HuH-7 (cell line): Measurements from ENCODE around the gene HINT1.
"Not testable (repeated sequence)": the region's sequence is repeated elsewhere in the genome, so short reads cannot be mapped to it uniquely, and the experiment has no call there.

Experiments
- DNase-seq: peaks from one replicate; pipeline ENCODE4 v3.0.0; 2011; ENCODE audit warnings: low spot score

HINT1 gene

DNA sequence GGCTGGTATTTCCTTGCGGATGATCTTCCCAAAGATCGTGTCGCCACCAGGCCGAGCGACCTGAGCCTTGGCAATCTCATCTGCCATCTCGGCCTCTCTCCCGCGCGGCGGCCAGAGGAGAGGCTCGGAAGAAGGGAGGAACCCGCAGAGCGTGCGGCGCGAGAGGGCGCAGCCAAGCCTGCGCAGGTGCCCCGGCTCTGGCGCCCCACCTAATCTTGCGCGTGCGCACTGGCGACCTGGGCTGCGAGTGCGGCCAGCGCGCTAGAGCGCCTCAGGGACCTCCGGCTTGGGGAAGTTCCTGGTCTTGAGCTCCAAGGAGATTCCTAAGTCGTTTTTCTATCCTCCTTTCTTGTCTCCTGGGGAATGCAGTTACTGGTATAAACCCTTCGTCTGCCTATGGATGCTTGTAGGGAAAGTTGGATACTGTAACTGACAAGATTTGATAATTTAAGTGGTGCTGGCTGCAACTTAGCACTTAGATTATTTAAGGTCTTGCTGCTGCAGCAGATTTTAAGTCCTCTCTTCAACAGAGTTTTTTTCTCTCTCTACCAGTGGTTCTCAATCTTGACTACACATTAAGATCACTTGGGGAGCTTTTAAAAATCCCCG, at the start of gene HINT1:
HINT1 (minus strand) TSS at position 138 of the 609 bp plus-strand sequence; CDS start at position 87, 51 bp downstream.
- peak; percentile 90 for DNase-seq

DNA sequence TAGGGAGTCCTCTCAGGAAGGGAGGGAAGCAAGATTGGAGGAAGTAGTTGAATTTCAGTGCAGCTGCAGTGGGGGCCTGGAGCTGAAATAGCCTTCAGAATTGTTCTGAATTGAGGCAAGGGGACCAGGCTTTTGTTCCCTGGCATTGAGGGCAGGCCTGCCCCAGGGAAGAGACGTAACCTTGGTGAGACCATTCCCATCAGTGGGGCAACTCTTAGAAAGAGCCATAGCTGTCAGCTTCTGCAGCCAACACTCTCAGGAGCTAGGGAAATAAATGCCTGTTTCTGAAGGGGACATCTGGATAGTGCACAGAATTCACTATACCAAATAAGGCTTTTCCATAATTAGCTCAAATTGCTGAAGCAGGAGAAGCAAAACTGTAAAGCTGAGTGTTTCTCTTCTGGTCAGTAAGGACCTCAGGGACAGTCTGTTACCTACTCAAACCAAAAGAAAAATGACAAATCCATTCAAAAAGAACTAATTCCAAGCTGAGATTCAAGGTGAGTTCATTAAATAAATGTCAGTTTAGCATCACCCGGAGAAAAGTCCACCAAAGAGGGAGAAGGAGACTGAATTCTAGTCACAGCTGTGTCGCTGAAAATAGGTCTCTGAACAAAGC, 49.7 kb upstream of the HINT1 start:
- DNase-seq = no peak

DNA sequence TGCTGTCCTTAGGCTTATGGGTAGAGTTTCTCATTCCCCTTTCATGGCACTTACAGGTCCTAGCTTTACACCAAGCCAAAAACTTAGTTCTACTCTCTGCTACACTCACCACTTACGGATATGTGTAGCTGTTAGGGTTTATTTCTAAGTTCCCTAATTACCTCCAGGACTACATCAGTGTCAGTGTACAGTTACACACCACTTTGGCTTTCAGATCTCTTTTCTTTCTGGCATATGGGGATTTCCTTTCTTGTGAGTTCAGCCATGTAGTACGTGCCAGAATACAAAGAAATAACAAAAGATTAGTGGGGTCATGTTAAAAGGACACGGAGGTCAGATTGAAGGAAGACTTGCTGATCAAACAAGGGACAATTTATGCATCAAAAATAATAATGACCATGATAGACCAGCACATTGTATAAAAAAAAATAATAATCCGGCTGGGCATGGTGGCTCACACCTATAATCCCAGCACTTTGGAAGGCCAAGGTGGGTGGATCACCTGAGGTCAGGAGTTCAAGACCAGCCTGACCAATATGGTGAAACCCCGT, 47.5 kb upstream of the HINT1 start:
- no peak for DNase-seq

DNA sequence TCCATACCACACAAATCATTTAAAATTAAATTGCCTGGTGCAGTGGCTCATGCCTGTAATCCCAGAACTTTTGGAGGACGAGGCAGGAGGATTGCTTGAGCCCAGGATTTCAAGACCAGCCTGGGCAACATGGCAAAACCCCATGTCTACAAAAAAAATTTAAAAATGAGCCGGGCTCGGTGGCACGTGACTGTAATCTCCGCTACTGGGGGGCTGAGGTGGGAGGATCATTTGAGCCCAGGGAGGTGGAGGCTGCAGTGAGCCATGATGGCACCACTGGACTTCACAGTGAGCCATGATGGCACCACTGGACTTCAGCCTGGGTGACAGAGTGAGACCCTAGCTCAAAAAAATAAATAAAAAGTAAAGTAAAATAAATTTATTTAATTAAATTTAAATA, 46.6 kb upstream of the HINT1 start:
- no peak for DNase-seq

DNA sequence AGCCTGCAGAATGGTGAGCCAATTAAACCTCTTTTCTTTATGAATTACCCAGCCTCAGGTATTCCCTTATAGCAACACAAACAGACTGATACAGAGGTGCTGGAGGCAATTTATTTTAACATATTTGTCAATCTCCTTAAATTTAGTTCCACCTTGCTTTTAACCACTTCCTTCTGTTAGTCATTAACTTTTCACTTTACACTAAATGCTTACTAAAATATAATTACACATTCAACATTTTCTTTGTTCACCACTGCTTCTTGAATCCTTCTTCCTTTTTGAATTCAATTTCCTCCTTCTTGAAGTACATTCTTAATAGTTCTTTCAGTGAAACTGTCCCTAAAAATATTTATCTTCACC, 45.1 kb upstream of the HINT1 start:
- DNase-seq = no peak

DNA sequence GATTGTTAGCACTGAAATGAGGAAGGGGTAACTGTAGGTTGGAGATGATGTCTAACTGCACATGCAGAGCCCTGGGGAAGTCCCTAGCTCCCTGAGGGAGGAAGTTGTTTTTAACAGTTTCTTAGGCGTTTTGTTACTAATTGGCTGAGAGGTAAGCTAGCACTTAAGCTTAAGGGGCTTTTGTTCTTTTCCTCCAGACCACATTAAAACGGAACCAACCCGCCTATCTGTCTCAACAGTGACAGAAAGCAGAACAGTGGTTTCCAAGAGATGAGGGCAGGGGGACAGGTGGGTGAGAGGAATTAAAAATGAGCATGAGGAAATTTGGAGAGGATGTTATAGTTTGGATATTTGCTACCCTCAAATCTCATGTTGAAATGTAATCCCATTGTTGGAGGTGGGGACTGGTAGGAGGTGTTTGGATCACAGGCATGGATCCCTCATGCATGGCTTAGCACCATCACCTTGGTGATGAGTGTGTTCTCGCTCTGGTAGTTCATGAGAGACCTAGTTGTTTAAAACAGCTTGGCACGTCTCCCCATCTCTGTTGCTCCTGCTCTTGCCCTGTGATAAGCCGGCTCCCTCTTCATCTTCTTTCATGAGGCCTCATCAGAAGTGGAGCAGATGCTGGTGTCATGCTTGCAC, 44.6 kb upstream of the HINT1 start:
- DNase-seq = no peak

DNA sequence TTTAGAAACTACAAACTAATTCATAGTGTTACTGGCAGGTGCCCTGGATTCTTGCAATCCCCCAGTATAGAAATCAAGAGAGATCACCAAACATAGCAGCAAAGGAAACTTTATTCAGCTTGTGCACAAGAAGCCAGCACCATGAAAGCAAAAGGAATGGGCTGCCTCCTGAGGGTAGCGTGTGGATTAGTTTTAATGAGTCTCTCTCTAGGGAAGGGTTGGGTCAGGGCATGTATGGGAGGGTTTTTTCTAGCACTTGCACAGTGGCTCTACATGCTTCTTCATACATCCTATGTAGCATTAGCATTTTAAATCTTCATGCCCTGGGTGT, 44.1 kb upstream of the HINT1 start:
- DNase-seq = no peak

DNA sequence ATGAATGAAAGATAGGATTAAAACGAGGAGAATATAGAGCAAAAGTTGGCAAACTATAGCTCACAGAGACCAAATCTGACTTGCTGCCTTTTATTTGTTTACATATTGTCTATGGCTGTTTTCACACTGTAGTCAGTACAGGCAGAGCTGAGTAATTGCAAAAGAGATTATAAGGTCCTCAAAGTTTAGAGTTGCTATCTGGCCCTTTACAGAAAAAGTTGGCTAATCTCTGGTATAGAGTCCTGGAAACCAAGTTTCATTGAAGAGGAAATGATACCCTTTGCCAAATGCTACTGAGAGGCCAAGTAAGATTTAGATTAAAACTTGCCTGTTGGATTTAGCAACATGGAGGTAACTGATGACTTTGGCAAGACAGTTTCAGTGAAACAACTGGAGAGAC, 41.7 kb upstream of the HINT1 start:
- DNase-seq = no peak

DNA sequence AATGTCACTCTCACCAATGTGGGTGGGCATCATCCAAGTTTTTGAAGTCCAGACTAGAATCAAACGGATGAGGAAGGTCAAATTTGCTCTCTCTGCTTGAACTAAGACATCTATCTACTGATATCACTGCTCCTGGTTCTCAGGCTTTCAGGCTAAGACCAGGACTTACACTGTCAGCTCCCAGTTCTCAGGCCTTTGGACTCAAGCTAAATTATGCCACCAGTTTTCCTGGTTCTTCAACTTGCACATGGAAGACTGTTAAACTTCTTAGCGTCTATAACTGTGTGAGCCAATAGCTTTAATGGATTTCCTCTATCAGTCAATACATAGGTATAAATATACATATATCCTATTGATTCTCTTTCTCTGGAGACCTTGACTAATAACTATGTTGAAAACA, 41.0 kb upstream of the HINT1 start:
- no peak for DNase-seq

DNA sequence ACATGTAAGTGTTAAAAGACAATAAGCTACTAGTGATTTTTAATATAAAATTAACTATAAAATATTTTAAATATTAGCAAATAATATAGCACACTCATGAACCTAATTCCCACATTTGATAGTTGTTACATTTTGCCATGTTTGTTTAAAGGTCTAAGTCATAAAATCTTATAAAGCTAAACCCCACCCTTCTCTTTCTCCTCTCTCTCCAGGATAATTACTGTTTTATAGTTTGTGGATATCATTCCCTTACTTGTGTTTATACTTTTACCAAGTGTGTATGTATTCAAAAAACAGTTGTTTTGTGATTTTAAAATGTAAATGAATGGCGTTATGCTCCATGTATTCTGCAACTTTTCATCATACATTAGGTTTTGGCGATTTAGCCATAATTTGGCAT, 39.9 kb upstream of the HINT1 start:
- no peak for DNase-seq

DNA sequence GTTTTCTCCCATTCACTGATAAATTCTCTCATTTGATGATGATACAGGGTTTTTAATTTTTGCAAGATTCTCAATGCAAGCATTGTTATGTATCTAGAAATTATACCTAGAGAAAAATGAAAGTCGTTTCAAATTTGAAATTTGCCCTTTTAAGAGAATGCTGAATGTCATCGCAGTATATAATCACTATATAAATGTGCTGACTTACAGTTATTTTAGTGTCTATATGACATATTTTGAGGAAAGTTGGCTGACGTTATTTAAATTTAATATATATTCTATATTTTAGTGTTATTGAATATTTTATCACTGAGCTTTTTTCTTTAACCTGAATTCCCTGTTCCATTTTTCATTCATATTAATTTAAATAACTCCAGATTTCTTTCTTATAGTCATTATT, 35.5 kb upstream of the HINT1 start:
- DNase-seq = no peak

DNA sequence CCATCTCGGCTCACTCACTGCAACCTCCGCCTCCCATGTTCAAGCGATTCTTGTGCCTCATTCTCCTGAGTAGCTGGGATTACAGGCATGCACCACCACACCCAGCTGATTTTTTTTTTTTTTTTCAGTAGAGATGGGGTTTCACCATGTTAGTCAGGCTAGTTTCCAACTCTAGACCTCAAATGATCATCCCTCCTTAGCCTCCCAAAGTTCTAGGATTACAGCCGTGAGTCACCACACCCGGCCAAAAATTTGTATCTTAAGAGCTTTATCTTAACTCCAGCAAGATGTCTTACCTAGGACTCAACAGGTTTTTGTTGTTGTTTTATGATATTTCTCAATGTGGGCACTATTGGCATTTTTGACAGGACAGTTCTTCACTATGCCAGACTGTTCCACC, 33.6 kb upstream of the HINT1 start:
- DNase-seq = no peak

DNA sequence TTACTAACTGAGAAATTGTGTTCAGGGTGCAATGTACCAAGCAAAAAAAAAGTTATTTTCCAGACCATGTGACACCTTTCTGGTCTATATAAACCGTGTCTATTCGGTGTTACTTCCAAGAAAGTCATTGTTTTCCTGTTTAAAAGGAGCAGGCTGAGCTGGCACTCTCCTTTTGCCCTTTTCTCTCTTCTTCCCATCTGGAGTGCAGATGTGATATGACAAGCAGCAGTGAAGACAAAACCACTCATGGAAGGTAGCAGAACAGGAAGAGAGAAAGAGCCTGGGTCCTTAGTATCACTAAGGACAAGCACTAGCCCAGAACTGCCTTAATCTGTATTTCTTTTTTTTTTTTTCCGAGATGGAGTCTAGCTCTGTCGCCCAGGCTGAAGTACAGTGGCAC, 31.3 kb upstream of the HINT1 start:
- no peak for DNase-seq

DNA sequence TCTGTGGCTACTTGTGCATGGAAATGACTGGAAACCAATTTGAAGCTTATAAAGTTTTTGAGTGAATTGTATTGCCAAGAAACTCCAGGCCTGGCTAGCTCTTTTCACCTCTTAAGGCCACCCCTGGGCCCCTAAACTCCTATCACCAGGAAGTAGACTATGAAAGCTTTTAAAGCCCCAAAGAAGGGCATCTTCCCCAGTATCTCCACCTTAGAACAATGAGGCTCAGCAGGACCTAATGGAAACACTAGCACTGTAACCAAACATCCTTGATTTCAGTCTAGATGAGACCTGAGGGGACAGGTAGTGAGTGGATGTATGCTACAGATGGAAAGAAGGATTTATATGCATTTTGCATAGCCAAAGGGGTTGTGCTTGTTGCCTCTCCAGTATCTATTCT, 30.6 kb upstream of the HINT1 start:
- no peak for DNase-seq

DNA sequence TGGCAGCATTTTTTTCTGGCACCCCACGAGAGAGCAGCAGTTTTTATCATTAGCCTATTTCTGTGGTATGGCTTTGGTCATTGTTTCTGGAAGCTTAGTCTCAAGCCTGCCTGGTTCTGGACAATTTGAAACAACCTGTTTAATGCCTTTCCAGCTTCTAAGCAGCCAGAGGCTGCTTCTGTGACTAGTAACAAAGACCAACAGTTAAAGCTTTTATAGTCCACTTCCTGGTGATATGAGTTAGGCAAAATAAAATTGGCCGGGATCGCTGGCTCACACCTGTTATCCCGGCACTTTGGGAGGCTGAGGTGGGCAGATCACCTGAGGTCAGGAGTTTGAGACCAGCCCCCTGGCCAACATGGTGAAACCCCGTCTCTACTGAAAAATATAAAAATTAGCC, 29.7 kb upstream of the HINT1 start:
- no peak for DNase-seq

DNA sequence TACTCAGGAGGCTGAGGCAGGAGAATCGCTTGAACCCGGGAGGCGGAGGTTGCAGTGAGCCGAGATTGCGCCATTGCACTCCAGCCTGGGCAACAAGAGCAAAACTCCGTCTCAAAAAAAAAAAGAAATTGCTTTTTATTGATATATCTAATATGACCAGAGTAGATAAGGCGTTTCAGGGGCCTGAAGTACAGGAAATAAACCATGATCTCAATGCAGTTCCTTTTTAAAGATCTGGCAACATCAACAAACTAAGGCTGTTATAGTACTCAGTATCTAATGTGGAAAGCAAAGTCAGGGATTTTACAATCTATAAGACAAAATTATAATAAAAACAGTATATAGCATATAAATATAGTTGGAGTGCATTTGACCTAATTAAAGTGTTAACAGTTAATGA, 28.8 kb upstream of the HINT1 start:
- DNase-seq = not testable (repeated sequence)

DNA sequence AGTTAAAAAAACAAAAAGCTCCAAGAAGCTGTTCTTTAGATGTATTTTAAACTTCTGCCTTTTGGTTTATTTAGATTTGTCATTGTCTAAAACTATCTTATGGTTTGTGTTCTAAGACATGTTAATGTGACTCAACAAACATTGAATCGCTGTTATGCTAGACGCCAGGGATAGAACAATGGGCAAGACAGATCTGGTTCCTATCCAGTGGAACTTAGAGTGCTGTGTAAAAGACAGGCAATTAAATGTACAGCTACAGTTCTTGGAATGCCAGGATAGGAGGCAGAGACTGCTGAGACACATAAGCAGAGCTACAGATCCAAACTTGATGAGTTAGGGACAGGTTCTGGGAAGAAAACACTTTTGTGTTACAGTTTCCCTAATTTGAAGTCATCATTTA, 28.1 kb upstream of the HINT1 start:
- DNase-seq = no peak

DNA sequence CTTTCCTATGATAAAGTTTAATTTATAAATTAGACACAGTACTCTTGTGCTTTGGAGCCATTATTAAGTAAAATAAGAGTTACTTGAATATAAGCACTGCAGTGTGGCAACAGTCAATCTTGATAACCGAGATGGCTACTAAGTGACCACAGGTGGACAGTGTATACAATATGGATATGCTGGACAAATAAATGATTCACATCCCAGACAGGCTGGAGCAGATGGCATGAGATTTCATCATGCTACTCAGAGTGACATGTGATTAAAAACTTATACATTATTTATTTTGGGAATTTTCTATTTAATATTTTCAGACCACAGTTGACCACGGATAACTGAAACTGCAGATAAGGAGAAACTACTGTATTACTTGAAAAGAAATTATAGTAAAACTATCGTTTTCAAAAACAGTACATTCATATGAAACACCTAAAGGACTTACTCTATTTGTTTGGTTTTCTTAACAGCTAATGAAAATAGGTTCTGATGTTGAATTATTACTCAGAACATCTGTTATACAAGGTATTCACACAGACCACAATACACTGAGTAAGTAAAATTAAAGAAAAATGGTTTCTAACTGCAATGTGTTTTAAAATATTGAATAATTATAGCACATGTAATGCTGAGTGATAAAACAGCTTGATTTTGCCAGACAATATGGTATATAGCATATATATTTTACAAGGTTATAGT, 21.7 kb upstream of the HINT1 start:
- DNase-seq = no peak

DNA sequence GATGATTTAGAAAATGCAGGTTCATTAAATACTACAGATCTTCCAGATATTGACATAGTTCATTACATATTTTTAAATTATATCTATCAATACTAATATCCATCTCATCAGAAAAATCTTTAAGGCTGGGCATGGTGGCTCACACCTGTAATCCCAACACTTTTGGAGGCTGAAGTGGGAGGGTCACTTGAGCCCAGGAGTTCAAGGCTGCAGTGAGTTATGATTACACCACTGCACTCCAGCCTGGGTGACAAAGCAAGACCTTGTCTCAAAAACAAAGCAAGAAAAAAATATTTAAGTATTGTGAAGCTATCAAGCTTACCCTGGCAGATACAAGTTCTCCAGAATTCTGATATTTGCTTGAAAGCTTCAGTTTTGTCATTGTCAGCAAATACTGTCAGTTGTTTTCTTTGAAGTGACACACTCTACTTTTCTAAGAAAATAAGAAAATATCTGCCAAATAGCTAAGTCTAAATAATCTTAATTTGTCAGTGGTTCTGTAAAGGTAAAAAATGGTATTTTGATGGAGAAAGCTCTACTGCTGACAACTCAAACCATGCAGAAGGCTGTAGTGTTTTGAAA, 20.6 kb upstream of the HINT1 start:
- DNase-seq = no peak

DNA sequence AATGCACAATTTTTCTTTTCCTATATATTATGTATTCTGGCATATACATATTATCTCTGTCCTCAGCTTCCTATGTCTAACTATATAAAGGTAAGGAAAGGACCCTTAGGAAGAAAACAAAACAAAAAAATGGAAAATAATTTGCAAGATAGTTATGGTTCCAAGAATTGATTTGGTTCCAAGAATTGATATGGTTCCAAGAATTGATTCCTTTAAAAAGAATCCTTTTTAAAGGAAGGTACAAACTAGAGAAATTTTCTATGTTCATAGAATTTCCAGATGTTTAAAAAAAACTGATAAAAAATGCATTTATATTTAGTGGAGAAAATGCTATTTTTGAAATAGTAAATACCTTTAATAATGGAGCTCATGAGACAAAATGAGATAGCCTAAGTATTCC, 17.8 kb upstream of the HINT1 start:
- no peak for DNase-seq

DNA sequence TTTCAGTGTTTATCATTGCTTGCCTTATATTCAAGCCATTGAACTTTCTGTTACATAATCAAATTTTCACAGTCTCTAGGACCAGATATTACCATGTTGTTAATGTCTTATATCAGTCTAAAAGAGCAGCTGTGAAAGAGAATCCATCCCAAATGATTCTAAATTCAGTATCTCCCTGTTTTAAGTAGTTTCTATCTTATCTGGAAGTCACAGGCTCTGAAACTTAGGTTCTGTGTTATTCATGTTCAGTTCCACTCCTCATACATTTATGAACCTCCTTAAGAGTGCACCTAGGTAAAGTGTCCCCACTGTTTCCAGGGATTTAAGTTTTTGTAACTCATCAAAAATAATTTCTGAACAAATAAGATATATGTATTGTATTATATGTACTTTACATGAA, 15.4 kb upstream of the HINT1 start:
- no peak for DNase-seq

DNA sequence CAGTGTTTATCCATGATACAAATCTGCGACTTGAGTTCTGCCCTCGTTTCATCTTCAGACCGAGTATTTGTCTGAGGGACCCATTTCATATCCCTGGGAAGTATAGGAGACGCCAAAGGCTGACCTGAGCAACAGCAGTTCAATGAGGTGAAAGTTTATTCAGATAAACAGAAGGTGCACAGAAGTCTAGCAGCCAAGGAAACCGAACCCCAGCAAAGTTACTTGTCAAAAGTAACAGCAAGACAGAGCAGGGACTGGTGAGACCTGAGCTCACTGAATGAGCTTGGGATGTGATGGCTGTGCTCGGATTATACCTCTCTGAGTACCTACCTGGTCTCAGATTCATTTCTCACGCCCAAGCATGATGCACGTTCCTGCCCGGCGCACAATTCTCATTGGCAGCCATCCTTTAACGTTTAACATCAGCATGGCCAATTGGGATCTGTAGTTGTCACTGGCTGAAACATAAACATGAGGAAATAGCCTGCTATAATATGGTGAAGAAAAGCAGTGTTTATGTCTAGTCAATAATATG, 6.3 kb upstream of the HINT1 start:
- no peak for DNase-seq
